Raji (cell line): ENCODE data around the gene C2orf92.

Source experiments
- POLR2A ChIP-seq: IDR thresholded peaks from 2 replicates; pipeline ENCODE4 v1.6.1; 2011; ENCODE audit warnings: low read depth, low read length, control low read depth; ENCODE audit not compliant: insufficient read depth

C2orf92 gene

DNA sequence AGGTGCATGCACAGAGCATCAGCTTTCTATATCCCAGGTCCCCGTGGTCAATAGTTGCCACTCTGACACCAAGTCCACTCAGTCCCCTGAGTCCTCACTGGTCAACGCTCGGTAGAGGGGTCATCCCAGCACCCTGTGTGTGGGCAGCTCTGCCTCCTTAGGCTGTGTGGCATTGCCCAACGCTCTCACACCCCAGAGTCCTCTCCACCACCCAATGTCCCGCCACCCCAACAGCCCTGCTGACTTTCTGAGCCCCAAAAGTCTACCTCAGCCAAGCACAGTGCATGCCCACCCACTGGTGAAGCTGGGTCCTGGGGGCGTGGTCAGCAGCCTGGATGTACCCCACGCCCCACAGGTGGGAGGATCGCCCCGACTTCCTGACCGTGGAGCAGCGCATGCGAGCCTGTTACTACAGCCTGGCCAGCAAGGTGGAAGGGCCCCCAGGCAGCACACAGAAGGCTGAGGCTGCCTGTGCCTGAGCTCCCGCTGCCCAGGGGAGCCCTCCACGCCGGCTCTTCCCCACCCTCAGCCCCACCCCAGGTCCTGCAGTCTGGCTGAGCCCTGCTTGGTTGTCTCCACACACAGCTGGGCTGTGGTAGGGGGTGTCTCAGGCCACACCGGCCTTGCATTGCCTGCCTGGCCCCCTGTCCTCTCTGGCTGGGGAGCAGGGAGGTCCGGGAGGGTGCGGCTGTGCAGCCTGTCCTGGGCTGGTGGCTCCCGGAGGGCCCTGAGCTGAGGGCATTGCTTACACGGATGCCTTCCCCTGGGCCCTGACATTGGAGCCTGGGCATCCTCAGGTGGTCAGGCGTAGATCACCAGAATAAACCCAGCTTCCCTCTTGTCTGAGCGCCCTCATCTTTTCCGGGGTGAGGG is 69.7 kb downstream of the C2orf92 start:
- TF ChIP-seq POLR2A = no peak

DNA sequence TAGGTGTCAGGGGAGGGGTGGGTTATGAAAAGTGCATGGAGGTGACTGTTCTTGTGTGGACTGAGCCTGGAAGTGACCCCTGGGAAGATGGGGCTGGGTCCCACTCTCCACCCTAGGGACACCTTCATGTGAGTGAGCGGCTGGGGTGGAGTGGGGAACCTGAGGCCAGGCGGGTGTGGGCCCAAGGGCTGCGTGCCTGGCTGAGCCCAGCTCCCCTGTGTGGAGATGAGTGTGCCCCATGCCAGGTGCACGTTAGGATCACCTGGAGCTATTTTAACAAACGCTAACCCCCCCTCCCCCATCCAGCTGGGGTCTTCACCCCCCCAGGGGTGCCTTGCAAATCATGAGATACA is 70.4 kb downstream of the C2orf92 start:
- TF ChIP-seq POLR2A = no peak

DNA sequence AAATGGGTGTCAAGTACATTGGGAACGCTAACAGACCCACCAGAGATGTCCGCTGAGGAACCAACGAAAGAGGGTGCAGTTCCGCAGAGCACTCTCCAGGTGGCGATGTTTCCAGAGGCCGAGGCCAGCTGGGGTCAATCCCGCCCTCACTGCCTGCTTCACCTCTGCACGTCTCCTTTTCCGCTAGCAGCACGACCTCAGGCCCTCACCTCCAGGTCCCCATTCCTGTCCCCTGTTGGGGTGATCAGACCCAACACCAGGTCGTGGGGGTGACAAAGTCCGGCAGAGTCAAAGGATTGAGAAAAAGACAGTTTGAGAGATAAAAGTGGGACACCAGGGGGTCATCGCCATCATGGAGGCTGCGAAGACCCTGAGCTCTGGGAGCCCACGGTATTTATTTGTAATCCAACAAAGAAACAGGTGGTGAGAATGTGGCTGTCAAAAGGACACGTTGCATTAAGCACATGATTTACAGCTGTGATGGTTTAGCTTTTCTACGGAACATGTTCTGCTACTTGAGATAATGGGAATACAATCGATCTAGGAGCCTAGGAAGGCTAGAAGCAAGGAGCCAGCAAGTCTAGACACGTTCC is 71.2 kb downstream of the C2orf92 start:
- no peak for TF ChIP-seq POLR2A

DNA sequence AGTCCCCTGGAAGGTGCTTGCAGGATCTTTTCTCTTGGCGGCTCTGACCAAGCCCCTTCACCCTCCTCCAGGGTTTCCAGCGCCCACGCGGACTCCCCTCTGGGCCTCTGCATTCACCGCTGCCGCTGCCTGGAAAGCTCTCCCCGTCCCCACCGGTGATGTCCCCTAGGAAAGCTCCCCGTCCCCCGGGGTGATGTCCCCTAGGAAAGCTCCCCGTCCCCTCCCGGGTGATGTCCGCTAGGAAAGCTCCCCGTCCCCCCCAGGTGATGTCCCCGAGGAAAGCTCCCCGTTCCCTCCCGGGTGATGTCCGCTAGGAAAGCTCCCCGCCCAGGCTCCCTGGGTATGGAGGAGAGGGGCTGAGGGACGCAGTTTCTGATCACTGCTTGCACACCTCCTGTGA is 71.7 kb downstream of the C2orf92 start:
- no peak for TF ChIP-seq POLR2A

DNA sequence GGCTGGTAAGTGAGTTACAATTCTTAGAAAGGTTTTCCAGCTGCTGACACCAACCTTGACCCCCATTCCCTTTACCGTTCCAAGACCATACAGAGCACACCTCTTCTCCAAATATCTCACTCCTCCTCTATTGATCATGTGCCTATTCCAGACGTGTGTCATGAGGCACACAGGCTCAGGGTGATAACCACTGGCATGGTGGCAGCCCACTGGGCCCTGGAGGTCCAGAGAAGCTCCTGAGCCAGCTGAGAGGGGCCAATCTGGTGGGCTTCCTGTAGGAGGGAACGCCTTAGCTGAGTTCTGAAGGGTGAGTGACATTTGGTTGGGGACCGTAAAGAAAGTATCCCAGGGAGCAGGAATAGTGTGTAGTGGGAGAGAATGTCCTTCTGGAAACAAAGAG is 72.2 kb downstream of the C2orf92 start:
- TF ChIP-seq POLR2A = no peak

DNA sequence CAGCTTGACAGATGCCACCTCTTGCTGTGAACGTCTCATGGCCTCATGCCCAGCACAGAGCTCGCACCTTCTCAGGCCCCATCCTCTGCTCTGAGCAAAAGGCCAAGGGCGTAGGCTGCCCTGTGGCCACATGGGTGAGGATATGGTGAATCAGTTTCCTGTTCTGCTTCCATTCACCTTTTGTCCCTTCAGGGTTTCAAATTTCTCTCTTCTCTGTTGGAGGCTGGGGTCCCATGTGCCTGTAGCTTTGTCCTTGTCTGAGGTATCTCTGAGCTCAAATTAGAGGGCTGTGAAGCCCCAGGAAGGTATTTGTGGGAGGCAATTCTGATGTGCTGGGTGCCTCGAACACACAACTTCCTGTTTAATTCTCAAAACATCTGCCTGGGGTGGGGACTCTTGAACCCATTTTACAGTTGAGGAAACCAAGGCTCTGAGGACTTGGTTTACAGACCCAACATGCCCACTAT is 72.9 kb downstream of the C2orf92 start:
- TF ChIP-seq POLR2A = no peak

DNA sequence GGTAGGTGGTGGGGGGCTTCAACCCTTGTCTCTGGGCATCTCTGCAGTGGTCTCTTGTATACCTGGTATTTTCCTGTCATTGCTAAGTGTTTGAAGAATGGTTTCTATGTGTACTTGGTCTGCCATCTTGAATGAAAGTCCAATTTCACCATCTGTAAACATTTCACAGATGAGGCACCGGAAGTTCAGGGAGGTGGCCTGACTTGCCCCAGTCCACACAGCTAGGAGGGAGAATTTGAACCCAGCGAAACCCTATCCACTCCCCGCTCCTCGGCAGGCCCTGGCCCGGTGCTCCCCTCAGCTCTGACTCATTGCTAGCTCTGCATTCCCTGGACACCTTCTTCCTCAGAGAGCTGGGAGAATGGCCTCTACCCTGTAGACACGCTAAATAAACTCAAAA is 74.4 kb downstream of the C2orf92 start:
- TF ChIP-seq POLR2A = no peak

DNA sequence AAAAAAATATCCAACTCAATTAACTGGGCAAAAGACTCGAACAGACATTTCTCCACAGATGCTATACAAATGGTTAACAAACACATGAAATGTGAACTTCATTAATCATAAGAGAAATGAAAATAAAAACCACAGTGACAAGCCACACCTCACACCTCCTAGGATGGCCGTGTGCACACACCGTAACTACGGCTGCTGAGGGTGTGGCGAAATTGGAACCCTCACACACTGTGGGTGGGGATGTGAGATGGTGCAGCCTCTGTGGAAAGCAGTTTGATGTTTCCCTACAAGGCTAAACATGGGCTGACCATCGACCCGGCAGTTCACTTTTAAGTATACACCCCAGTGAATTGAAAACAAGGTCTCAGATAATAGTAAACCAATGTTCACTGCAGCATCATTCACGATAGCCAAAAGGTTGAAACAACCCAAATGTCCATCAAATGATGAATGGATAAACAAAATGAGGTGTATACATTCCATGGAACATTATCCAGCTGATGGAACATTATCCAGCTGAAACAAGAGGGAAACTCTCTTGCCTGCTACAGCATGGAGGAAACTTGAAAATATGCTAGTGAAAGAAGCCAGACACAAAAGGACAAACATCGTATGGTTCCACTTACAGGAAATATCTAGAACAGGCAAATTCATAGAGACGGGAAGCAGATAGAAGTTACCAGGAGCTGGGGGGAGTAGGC is 76.1 kb downstream of the C2orf92 start:
- no peak for TF ChIP-seq POLR2A

DNA sequence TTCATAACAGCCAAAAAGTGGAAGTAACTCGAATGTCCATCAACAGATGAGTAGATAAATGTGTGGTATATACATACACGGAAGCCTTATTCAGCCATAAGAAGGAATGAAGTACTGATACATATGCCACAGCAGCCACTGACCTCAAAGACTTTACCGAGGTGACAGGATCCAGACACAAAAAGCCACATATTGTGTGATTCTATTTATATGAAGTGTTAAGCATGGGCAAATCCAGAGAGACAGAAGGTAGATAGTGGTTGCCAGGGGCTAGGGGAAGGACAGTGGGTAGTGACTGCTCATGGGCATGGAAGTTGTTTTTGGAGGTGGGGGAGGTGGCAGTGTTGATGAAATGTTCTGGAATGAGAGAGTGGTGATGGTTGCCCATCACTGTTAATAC is 77.8 kb downstream of the C2orf92 start:
- TF ChIP-seq POLR2A = no peak

DNA sequence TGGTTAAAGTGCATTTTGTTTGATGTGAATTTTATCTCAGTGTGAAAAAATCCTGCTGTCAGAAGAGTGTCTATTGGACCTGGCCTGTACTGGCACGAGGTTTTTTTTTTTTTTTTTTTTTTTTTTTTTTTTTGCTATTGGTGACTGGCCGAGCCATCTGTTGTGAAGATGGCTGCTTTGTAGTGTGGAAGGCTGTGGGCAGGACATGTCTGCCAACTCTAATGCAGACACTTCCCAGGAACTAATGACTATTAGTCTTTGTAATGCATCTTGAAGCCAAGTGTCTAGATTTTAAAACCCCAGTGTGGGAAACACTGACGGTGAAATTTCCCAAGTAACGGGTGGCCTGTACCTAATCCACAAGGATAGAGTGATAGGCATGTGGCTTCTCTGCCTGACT is 78.2 kb downstream of the C2orf92 start:
- no peak for TF ChIP-seq POLR2A

DNA sequence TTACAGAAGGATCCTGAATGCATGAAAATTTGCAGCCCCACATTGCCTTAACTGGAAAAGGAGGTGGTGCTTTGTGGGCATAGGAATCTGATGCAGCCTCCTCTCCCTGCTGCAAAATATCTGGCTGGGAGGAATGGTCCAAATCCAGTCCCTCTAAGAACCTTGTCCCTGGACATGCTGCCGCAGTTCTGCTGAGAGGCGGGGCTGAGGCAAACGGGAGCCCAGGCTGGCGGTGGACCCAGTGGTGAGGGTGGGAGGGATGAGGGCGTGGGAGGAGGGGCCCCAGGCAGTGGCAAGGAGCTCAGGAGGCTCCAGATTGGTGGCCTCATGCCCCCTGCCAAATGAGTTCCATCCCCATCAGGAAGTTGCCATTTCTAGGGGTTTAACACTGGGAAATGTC is 80.1 kb downstream of the C2orf92 start:
- no peak for TF ChIP-seq POLR2A

DNA sequence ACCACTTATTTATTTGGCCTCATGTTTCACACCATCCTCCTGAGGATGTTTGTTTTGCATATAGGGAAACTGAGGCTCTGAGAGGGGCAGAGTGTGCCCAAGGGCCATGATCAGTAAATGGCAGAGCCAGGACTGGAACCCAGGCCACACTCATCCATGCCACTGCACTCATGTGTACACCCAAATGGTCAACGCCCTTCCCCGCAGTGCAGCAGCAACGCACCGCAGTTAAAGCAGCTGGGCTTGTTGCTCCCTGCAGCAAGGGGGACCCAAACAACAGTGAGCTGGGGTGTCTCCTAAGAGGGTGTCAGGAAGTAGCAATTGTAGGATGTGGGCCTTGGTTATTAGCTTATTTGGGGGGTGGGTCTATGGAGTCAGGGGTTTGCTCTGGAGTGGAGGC is 80.5 kb downstream of the C2orf92 start:
- TF ChIP-seq POLR2A = no peak

DNA sequence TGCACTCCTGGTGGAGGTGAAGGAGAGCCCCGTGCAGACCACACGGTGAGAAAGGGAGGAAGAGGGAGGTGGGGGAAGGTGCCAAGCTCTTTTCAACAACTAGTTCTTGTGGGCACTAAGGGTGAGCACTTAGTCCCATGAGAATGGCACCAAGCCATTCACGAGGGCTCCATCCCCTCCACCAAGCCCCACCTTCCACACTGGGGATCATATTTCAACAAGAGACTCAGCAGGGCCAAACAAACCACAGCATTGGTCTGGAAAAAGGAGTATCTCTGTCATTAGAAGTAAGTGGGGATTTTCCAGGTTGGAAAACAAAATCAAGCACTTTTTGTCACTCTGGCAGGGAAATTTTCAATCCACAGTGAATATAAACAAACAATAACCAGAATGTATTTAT is 82.2 kb downstream of the C2orf92 start:
- TF ChIP-seq POLR2A = no peak
